Fibroblast of skin of left quadriceps (primary cell): Measurements from ENCODE around the gene TEX48.

Source experiments
- DNase-seq, 2 experiments: peaks; one replicate each; pipeline ENCODE4 v3.0.0-alpha.2; 2013; ENCODE audit warnings: low read depth in 2 of 2

Gene TEX48, protein sequence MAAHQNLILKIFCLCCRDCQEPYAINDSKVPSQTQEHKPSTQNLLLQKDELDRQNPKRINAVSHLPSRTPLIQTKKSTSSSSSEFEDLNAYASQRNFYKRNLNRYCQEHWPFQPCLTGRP

DNA sequence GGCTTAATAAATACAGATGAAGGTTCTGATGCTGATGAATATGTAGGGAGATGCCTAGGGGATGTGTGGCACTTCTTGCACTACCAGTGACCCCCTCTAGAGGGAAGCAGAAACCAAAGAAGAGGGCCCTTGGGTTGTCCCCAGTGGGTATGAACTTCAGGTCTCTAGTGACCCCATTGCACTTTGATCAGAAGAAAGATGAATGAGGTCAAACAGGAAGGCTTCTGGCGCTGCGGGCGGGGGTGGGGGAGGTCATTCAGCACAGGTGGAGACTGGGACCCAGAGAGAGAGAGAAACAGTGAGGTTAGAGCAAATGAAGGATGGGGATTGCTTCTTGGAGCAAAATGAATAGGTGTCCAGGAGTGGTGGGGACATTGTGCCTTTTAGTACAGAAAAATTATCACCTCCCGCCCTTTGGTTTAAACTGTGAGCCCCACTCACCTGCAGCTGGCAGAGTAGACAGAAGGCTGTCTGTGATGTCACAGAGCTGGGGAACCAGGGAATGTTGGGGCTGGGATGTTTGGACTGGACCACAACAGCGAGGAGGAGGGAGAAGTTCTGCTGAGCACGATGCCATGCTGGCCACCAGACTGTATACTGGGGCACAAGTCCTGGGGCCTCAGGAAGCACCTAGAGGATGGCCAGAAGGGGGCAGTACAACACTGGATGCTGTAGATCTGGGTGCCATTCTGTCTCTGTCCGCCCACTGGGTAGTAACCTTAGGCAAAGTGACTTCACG lies at the start of gene TEX48:
Gene TEX48 (minus strand): TSS at position 599 of the 739 bp plus-strand sequence. CDS start 10,469 bp downstream, outside the sequence.
- no peak for DNase-seq

DNA sequence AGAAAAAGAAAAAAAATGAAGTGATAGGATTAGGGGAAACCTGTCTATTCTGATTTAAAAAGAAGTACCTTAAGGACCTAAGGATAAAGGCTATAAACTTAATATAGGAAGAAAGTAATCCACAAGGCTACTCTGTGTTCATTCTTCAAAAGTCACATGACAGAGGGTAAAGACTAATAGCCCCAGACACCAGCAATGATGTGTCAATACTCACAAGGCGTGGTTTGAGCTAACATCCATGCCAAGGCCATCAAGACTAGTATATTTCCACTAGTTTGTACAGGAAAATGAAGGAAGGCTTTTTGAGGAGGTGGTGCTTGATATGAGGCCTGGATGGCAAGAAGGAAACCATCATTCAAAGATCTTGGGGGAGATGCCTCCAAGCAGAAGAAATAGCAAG lies 49.7 kb upstream of the TEX48 start:
- DNase-seq: no peak

DNA sequence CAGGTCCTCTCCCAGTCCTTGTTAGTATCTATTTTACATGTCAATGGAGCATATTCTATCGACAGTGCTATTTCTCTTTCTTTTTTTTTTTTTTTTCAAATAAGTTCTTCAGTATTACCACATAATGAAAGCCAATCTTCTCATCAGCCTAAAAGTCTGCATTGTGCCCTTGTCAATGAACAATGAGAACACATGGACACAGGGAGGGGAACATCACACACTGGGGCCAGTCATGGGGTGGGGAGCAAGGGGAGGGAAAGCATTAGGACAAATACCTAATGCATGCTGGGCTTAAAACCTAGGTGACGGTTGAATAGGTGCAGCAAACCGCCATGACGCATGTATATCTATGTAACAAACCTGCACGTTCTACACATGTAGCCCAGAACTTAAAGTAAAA lies 47.7 kb upstream of the TEX48 start:
- no peak for DNase-seq

DNA sequence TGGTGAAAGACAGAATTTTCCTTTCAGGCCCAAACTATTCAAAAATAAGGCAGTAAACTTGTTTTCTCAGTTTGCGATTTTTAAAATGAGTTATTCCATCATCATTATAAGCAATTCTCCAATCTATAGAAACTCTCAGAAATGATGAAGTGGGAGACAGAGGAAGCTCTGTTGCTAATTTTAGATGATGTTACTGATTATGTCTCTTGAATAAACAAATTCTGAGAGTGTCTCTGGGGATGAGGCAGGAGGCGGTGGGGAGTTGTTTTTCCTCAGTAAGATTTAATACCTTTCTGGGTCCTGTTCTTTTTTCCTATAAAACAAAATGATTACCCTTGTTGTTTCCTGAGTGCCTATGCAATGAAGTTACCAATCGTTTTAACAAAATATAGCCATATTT lies 43.9 kb upstream of the TEX48 start:
- no peak for DNase-seq

DNA sequence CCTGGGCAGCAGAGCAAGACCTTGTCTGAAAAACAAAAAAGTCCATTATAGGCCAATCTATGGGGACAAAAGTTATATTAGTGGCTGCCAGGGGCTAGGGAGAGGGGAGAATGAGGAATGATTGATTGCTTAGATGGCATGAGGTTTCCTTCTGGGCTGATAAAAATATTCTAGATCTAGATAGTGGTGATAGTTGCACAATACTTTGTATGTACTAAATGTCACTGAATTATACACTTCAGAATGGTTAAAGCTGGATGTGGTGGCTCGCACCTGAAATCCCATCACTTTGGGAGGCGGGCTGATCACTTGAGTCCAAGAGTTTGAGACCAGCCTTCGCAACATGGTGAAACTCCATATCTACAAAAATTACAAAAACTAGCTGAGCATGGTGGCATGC lies 42.8 kb upstream of the TEX48 start:
- DNase-seq: no peak

DNA sequence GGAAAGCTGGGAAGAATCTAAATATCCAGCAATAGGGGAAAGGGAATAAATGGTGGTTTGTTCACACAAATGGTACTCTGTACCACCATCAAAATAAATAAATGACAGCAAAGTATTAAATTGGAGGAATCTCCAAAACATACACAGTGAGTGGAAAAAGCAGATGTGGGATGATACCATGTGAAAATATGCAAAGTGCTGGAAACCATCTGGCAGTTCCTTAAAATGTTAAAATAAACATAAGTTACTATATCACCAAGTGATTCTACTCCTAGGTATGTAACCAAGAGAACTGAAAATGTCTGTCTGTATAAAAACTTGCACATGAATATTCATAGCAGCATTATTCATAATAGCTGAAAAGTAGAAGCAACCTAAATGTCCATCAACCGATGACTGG lies 41.9 kb upstream of the TEX48 start:
- peak; percentile 63 to 67 for DNase-seq

DNA sequence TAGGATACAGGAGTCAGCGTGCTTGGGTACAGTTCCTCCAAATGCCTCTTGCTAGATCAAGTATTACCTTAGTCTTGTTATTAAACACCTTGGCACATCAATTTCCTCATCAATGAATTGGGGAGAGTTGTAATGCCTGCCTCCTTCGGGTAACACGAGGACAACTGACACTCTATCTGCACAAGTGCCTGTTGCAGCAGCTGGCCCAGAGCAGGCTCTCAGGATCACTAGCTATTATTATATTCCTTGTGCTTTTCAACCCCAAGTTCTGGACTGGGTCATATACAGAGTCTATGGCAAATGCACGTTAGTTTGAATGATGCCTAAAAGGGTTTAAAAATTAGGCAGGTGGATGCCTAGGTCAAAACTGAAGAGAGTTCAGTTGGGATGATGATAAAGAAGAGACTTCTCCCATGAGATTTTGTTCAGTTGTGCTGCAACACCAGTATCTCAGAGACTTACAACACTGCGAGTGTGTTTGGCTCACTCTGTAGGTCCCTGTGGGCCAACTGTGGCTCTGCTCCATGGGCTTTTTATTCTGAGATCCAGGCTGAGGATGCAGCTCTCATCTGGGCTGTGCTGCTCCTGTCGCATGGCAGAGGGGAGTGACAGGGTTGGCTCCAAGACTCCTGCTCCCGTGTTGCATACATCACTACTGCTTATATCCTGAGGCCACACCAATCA lies 41.1 kb upstream of the TEX48 start:
- no peak for DNase-seq

DNA sequence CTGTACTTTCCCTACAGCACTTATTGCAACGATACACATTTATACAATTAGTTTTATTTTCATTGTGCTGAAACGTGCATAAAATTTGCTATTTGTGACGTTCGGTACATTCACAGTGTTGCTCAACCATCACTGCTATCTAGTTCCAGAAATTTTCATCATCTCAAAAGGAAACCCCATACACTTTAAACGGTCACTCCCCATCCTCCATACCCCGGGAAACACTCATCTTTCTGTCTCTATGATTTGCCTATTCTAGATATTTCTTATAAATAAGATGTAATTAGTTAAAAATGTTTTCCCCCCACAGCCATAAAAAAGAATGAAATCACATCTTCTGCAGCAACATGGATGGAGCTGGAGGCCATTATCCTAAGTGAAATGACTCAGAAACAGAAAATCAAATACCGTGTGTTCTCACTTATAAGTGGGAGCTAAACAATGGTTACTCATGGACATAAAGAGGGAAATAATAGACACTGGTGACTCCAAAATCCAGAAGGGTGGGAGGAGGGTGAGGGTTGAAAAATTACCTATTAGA lies 40.2 kb upstream of the TEX48 start:
- peak; percentile 91 to 92 for DNase-seq

DNA sequence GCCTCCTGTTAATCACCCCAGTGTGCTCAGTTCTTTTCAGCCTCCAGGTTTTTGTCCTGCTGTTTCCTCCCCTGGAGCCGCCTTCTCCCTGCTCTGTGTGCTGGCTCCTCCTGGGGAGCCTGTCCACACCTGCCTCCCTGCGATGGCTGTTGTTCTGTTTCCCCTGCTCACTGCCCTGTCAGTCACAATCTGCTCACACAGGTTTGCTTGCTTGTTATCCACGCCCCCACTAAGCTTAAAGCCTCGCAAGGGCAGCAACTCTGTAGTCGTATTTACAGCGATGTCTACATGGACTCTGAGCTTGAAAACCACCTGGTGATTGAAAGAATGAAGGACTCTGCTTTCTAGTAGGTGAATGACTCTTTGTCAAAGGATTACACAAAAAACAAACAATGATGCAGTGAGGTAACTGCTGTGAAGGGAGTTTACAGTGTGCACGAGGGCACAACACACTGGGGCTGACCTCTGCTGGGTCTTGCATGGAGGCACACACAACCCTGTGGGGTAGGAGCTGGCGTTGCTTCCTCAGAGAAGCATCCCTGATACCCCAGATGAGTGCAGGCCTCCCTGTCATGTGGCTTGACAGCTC lies 39.6 kb upstream of the TEX48 start:
- DNase-seq: no peak

DNA sequence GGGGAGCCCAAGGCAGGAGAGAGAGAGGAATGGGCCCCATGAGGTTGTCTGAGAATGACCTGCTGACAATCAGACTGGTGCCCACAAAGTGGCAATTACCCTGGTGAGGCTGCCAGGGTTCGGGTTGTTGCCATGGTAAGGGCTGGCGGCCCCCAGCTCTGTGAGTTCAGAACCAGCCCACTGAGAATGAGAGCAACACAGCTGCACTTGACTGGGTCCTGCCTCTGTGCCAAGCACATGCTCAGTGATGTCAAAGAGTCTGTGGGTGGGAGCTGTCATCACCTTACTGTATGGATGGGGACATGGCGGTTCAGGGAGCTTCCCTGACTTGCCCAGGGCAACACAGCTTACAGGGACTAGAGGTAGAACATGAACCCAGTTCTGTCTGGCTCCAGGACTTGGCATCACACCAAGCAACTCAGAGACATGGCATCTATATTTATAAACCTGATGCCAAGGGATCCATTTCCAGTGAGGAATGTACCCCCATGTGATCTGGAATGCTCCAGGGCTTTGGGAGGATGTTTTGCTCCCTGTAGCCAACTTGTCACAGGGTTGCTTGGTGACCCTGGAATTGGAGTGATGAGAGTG lies 38.2 kb upstream of the TEX48 start:
- no peak for DNase-seq

DNA sequence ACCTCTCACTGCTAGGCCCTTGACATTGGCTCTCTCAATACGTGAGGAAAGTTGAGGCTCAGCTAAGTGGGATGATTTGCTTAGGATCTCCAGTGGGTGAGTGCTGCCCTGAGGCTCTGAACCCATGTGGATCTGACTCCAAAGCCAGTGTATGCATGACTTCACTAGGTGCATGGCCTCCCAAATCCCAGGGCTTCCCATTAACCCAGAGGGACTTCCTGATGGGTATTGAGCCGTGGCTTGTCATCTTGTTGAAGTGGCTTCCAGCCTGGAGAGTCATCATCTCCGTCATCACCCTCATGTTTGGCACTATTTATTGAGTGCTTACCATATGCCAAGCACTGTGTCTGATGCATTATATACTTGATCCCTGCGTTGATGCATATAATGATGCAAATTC lies 37.3 kb upstream of the TEX48 start:
- DNase-seq: no peak

DNA sequence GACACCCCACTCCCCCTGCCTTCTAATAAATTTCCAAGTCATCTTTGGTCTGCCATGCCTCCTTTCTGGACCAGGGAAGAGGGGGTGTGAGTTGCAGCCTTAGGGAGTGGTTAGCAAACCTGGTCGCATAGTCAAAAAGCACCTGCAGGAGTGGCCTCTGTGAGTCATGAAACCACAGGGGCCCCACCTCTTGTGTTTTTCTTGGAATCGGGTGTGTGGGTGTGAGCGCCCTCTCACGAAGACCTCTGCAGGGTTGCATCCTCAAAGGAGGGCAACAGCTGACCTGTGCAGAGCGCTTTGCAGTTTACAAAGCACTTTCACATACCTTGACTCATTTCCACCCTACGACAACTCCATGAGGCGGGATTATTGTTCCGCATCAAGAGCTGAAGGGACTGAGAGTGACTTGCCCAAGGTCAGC lies 36.8 kb upstream of the TEX48 start:
- DNase-seq: no peak

DNA sequence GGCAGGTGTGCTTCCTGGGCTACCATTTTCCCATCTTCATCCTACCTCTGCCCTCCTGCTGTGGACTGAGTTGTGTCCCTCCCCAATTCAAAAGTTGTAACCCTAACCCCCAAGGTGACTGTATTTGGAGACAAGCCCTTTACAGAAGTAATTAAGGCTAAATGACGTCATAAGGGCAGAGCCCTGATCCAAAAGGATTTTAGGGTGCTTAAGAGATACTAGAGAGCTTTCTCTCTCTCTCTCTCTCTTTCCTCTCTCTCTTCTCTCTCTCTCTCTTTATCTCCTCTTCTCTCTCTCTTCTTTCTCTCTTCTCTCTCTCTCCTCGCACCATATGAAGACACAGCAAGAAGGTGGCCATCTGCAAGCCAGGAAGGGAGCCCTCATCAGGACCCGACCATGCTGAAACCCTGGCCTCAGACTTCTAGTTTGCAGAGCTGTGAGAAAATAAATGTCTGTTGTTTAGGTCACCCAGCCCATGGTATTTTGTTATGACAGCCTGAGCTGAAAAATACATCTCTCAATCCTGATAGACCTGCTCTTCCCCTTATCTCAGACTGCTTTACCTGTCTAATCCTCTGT lies 36.0 kb upstream of the TEX48 start:
- no peak for DNase-seq

DNA sequence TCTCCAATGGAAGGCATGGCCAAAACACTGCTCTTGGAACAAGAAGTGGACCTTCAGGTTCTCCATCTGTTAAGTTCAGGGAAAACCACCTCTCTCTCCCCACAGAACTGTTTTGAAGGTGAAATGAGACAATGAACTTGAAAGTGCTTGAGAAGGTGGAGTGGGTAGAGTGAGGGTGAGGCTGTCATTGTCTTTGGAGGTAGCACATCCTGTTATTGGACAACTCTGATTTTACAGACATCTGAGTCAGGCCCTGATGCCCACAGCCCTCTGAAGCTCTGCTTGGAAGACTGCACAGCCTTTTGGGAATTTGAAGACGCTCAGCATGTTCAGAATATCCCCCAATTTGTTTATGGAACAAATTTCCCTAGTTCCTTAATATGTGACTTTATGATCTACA lies 27.6 kb upstream of the TEX48 start:
- DNase-seq: no peak

DNA sequence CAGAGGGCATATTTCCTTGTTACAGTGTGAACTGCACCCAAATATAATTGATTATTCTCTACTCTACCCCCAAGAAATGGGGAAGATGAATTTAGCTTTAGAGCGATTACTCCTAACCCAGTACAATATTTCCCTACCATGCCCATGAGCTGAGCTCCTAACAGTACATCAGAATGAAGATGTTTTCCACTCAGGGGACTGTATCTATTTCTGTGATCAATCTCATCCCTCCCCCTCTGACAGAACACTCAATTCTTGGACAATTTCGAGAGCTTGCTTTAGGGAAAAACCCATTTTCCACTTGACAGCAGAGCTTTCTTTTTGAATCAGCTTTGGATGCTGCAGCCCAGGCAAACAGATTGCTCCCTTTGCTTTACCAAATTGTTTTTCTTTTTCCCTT lies 24.7 kb upstream of the TEX48 start:
- no peak for DNase-seq

DNA sequence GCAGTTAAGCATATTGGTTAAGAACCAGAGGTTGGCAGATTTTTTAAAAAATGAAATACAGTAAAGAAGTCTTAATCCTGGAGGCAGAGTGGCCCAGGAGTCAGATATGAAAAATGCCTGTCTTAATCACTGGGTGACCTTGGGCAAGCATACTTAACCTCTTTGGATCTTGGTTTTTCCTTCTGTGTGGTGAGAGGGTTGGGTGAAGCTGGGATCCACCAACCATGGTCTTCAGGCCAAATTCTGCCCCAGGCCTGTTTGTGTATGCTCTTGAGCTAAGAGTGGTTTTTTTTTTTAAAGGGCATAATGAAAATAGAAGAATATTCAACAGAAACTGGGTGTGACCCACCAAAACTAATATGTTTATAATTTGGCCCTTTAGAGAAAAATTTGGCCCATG lies 20.0 kb upstream of the TEX48 start:
- no peak for DNase-seq

DNA sequence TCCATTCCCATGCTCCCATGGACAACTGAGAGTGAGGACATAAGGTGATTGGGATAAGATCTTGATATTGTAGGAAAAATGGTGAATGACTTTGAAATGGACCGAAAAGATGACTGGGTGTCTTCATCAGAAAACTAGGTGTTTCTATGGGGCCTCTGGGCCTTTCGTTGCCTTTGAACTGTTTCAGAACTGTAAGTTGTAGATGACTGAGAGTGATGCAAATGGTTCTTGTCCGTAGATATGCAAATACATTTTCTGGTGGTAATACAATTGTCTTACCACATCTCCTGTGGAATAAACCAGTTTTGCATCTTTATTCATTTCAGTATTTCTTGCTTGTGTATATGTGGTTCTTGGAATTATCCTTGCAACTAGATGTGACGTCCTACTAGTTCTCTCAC lies 16.0 kb upstream of the TEX48 start:
- no peak for DNase-seq

DNA sequence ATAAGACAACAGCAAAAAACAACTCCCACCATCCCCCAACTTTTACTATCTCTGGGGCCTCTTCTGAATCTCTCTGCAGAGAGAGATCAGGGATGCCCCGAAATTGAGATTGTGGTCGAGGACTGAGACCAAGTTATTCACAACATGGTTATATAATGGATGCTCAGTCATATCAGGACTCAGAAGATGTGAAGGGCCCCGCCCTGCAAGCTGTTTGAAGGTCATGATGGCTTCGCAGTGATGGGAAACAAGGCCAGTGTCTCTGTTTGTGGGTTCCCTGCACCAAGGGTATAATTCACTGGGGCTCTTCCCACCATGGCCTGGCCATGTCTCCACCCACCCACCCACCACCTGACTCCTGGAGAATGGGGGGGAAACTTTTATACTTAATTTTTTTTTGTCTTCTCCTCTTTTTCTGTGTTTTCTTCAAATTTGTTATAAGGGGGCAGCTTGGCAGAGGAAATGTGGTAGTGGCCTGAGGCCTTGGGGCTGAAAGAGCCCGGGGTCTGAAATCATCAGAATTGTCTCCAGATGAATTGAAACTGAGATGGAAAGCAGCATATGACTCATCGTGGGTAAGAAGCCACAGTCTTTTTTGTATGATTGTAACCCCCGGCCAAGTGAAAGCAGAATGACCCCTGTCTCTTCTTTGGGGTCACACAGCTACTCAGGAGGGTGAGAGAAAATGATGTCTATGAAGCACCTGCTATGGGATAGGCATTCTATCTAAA lies 15.0 kb upstream of the TEX48 start:
- no peak for DNase-seq

DNA sequence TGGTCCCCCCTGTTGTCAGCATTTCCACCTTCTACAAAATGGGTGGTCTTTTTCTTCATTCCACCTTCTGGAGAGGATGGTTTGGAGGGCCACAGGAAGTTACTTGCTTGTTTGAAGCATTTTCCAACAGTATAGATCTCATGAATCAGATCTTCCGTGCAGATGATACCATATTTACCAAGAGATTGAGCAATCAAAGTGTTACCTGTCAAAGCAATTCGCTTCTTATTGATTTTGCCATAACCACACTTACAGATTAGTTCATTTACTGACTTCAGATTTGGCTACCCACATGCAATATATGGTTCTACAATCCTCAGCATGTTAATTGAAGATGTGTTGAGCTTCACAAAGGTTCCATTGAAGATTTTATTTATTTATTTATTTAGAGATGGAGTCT lies 14.0 kb upstream of the TEX48 start:
- DNase-seq: no peak

DNA sequence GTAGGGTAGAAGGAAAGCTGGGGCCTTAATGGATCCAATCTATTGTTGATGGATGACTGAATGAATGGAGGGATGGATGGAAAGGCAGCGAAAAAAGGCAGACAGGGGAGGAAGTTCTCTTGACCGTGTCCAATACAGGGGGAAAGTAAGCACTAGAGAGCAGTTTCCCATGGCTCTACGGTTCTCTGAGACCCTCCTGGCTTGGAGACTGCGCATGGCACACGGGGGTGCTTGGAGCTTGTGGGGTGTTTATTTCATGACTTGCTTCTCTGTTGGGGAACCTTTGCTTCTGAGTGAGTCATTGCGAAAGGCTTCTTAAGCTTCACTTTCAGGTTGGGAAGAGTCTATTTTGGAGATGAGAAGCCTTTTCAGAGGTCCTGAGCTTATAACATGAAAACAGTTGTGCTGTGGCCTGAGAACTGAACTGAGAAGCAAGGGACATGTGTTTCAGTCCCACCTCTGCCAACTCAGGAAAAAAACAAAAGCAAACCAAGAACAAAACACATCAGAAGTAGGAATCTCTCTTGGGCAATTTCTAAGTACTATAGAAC lies 12.8 kb upstream of the TEX48 start:
- DNase-seq: no peak

DNA sequence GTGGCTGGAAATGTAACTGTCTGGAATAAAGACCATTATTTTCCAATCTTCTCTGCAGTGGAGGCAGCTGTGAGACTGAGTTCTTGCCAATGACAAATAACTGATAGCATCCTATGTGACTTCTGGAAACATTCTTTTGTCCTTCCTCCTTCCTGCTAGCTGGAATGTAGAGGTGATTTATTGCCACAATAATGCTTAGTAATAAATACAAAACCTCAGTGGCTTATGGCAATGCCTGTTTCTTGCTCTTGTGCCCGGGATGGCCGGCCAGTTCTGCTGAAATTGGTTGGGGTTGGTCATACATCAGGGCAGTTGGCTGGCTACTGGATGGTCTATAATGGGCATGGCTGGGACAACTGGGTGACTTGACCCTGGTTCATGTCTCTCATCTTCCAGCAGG lies 12.2 kb upstream of the TEX48 start:
- peak in 1 of 2 experiments; percentile 47 for DNase-seq
